Measurements from ENCODE around the gene GRIK4.

Gene GRIK4

GRCh38 chr11:120903686-120904085, 392.1 kb downstream of the GRIK4 start:
- no peak for DNase-seq

GRCh38 chr11:120904116-120904515, 392.6 kb downstream of the GRIK4 start:
- no peak for DNase-seq

- no peak for DNase-seq
These were observed 395.2 kb downstream of the GRIK4 start for GRCh38 chr11:120906766-120907165.

- DNase-seq = no peak
These were observed 396.4 kb downstream of the GRIK4 start for GRCh38 chr11:120907971-120908370.

- no peak for DNase-seq
These were observed 397.1 kb downstream of the GRIK4 start for GRCh38 chr11:120908461-120909181.

GRCh38 chr11:120909676-120910416, 398.3 kb downstream of the GRIK4 start:
- no peak for DNase-seq

- no peak for DNase-seq
These were observed 400.4 kb downstream of the GRIK4 start for GRCh38 chr11:120911943-120912342.

GRCh38 chr11:120912504-120912903, 401.0 kb downstream of the GRIK4 start:
- no peak for DNase-seq

GRCh38 chr11:120912915-120913314, 401.4 kb downstream of the GRIK4 start:
- no peak for DNase-seq

GRCh38 chr11:120914021-120914420, 402.5 kb downstream of the GRIK4 start:
- DNase-seq = no peak

GRCh38 chr11:120914601-120915000, 403.1 kb downstream of the GRIK4 start:
- DNase-seq = no peak

- DNase-seq = no peak
These were observed 406.2 kb downstream of the GRIK4 start for GRCh38 chr11:120917559-120918239.

- DNase-seq = no peak
These were observed 406.7 kb downstream of the GRIK4 start for GRCh38 chr11:120918257-120918656.

- DNase-seq = no peak
These were observed 407.5 kb downstream of the GRIK4 start for GRCh38 chr11:120919045-120919444.

GRCh38 chr11:120919566-120919965, 408.0 kb downstream of the GRIK4 start:
- no peak for DNase-seq

- no peak for DNase-seq
These were observed 412.4 kb downstream of the GRIK4 start for GRCh38 chr11:120923866-120924508.

GRCh38 chr11:120925944-120926343, 414.4 kb downstream of the GRIK4 start:
- DNase-seq = no peak

GRCh38 chr11:120928627-120929026, 417.1 kb downstream of the GRIK4 start:
- DNase-seq = no peak

GRCh38 chr11:120929090-120929489, 417.5 kb downstream of the GRIK4 start:
- no peak for DNase-seq

- DNase-seq = no peak
These were observed 418.2 kb downstream of the GRIK4 start for GRCh38 chr11:120929664-120930154.

- no peak for DNase-seq
These were observed 419.7 kb downstream of the GRIK4 start for GRCh38 chr11:120931057-120931779.

- DNase-seq = no peak
These were observed 420.9 kb downstream of the GRIK4 start for GRCh38 chr11:120932305-120932915.
